Testis (tissue), 2 donors: ENCODE data around the gene BRMS1.

Experiments used
- POLR2A ChIP-seq: fragments of 450-650 bp; IDR thresholded peaks from one replicate; pipeline ENCODE4 v1.6.1; 2017; ENCODE audit warnings: antibody characterized with exemption, mild to moderate bottlenecking, moderate library complexity
- TF ChIP-seq, protein P1 (sequence below), 3 experiments: fragments of 450-650 bp in 2 of 3; fragments of 200-600 bp in 1 of 3; sonication (generic) in 1 of 3; IDR thresholded peaks; one replicate each; pipeline ENCODE4 v1.5.1; 2016 to 2019; ENCODE audit warnings: antibody characterized with exemption in 3 of 3, mild to moderate bottlenecking in 2 of 3, moderate library complexity in 1 of 3

DNA sequence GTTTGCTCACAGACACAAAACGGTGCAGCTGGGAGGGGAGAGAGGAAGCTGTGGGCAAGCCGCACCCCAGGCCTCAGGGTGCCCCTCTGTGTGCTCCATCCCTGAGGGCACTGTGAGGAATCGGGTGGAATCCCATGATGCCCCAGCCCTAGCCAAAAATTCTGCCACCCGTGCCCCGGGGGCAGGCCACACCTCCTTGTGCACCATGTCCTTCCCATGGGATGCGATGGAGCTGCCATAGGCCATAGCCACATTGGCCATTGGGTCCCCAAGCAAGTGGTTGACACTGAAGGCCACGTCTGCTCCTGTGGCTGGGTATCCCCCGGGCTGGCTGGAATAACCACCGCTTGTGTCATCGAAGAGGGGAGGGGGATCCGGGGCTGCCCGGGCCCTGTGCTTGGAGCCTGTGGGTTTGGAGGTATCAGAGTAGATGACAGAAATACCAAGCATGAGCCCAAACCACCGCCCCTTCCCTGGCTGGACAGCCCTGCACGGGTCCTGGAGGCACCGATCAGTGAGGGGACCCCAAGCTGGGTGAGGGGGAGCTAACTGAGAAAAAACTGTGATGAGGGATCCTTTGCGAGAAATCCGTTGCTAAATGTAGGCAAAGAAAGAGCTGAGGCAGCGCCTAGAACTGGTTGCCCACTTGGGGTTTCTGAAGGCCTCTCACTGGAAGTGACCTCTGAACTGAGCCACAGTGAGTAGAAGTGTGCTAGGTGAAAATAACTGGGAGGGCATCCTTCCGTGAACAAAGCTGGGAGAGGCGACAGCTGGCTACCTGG is 56.8 kb downstream of the BRMS1 start:
- TF ChIP-seq, protein P1, sequence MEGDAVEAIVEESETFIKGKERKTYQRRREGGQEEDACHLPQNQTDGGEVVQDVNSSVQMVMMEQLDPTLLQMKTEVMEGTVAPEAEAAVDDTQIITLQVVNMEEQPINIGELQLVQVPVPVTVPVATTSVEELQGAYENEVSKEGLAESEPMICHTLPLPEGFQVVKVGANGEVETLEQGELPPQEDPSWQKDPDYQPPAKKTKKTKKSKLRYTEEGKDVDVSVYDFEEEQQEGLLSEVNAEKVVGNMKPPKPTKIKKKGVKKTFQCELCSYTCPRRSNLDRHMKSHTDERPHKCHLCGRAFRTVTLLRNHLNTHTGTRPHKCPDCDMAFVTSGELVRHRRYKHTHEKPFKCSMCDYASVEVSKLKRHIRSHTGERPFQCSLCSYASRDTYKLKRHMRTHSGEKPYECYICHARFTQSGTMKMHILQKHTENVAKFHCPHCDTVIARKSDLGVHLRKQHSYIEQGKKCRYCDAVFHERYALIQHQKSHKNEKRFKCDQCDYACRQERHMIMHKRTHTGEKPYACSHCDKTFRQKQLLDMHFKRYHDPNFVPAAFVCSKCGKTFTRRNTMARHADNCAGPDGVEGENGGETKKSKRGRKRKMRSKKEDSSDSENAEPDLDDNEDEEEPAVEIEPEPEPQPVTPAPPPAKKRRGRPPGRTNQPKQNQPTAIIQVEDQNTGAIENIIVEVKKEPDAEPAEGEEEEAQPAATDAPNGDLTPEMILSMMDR (IDR thresholded peaks at IDR 0.05), result no peak
- TF ChIP-seq POLR2A, result no peak
